ENCODE measurements around the gene LMAN1L.
"Not testable (repeated sequence)": the region's sequence is repeated elsewhere in the genome, so short reads cannot be mapped to it uniquely, and the experiment has no call there.

The LMAN1L gene

DNA sequence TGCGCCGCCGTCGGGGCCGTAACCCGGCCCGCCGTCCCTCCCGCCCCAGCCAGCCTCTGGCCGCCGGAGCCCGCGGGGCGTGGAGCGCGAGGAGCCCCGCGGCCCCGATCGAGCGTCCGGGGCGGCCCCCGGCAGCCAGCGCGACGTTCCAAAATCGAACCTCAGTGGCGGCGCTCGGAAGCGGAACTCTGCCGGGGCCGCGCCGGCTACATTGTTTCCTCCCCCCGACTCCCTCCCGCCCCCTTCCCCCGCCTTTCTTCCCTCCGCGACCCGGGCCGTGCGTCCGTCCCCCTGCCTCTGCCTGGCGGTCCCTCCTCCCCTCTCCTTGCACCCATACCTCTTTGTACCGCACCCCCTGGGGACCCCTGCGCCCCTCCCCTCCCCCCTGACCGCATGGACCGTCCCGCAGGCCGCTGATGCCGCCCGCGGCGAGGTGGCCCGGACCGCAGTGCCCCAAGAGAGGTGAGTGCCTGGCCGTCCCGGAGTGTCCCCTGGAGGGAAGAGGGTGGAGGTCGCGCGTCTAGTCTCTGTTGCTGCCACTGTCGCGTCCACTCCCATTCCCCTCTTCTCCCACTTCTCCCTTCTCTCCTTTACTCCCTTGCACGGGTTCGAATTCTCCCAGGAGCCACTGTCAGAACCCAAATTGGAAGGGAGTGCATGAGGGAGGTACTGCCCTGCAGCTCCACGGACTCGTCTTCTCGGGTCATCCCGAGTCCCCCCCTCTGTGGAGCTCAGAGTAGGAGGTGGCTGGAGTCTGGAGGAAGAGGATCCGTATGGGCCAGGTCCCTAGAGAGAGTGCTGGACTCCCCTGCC, 30.2 kb upstream of the LMAN1L start:
- DNase-seq, result peak; percentile 60

DNA sequence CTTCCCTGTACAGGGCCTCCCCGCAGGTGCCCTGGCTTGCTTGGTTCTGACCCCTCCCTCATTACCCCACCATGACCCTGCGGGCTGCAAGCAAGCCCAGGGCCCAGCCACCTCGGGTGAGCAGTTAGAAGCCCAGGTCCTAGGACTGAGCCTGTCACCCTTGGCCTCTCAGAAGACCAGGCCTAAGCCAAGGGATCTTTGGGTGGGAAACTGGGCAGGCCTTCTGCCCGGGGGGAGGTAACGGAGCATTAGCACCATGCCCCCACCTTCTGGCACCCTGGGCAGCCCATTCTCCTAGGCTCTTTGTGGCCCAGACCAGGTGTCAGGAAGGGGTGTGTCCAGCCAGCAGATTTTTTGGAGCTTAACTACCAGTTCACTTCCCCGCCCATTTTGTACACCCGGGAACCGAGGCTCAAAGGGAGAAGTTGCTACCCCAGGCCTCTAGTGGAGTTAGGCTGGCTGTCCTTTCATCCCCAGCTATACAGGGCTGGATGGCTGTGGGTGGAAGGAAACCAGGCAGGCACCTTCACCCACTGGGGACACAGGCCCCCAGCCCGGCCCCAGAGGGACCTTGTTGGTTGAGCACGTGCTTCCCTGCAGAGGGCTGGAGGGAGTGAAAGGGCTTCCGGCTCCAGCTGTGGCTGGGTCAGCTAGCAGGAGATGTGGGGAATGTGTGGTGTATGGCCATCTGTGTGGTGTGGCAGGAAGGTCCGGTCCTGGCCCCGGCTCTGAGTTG, 29.4 kb upstream of the LMAN1L start:
- DNase-seq, result no peak

DNA sequence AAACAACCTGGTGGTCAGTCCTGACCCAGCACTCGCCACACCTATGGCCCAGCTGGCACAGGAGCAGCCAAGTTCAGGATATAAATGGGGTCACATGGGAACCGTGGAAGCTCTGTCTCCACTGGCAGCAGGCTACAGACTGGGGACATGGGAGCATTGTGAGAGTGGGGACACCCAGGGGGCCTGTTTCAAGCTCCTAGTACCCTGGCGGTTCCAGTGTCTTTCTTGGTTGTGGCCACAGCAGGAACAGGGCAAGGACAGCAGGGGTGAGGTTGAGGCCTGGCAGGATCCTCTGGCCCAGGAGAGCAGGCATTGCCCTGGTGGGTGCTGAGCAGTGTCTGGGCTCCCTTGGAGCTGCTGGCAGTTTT, 28.8 kb upstream of the LMAN1L start:
- no peak for DNase-seq

DNA sequence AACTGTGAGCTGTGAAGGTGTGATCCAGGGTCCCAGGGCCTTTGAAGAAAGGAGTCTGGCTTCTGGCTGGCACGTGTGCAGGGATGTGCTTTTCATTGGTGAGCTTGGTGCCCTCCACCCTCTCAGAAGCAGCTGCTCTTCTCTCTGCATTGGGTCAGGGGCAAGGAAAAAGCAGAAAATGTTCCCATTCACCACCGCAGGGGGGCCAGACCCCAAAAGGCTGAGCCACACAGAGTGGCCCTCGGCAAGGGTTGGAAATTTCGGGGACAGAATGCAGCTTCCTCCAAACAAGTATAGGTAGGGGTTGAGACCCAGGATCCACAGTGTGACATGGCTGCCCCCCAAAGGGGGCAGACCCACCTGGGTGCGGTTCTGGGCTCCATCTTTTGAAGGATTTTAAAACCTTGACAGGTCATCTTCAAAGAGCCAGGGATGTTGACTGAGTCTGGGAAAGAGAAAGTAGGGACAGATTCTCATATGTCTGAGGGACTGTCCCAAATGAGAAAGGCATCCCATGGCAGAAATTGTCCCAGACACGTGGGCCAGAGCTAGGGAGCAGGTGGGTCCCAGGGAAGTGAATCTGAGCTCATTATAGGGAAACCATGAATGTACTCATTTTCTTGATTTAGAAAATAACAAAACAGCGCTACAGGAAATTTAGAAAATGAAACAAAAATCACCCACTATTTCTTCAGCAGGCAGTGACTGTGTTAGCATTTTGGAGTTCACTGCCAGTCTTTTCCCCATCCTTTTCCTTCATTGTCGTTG, 28.0 kb upstream of the LMAN1L start:
- no peak for DNase-seq

DNA sequence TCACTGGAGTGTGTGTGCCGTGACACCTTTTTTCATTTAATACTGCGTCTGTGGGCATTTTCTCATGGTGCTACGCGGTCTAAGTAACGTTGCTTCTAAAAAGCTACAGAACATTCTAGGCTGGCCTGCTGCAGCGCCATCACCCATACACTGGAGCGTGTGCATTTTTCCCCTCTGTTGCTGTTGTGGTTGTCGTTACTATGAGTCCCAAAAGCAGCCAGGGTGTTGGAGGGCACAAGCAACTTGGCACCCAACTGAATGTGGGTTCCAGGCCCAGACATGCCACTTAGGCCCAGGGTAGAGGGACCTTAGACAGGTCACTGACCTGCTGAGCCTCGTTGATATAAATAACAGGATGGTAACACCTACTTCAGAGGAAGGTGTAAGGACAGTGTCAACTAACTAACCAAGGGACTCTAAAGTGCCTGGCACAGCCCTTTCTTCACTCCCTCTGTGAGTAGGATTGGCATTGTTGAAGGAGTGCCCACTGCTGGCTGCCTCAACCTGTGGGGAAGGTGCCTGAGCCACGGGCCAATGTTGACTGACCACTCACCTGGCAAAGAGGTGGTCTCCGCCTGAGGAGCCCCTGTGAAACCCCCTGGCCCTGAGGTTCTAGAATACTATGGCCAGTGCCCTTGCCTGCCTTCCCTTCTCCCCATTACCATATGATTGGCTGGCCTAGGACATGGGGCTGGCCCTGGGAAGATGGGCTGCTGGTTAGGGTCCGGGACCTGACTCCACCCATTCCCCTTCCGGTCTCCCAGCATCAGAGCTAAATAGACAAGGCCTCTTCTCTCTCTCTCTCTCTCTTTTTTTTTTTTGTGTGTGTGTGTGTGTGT, 27.2 kb upstream of the LMAN1L start:
- no peak for DNase-seq

DNA sequence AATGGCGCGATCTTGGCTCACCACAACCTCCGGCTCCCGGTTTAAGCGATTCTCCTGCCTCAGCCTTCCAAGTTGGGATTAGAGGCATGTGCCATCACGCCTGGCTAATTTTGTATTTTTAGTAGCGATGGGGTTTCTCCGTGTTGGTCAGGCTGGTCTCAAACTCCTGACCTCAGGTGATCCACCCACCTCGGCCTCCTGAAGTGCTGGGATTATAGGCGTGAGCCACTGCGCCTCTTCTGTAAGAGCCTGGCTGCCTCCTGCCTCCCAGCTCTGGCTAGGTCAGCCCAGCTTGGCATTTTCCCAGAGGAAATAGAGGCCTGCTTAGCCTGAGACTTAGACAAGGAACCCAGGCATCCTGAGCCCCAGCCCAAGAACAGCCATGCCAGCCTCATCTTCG, 26.6 kb upstream of the LMAN1L start:
- not testable (repeated sequence) for DNase-seq

DNA sequence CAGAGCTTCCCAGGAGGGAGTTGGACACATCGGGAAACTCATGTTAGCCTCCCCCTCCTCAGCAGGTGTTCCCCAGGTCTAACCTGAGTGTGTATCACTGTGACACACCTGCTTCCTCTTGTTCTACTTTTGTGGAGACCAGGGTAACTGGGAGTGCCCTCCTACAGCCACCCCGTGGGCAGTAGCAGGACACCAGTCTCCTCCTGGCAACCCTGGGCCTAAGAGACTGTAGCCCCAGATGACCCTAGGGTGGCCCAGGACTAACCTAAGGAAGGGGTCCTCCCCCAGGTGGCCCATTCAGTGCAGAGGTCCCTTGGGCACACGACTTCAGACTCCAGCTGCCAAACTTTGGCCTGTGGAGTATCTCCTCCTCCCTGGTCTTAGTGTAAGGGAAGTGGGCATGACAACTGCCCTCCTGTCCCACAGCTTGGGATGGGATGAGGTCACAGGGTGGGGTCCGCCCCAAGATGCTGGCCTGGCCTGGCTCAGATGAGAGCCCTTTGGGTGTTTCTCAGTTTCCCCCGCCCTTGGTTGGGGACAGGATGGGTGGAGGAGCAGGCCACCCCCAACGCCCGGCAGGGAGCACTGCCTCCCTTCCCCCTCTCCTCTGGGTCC, 26.0 kb upstream of the LMAN1L start:
- DNase-seq, result no peak

GRCh38 chr15:74787251-74788041, 25.2 kb upstream of the LMAN1L start:
- peak; percentile 86 for DNase-seq

GRCh38 chr15:74788042-74788682, 24.5 kb upstream of the LMAN1L start:
- no peak for DNase-seq

DNA sequence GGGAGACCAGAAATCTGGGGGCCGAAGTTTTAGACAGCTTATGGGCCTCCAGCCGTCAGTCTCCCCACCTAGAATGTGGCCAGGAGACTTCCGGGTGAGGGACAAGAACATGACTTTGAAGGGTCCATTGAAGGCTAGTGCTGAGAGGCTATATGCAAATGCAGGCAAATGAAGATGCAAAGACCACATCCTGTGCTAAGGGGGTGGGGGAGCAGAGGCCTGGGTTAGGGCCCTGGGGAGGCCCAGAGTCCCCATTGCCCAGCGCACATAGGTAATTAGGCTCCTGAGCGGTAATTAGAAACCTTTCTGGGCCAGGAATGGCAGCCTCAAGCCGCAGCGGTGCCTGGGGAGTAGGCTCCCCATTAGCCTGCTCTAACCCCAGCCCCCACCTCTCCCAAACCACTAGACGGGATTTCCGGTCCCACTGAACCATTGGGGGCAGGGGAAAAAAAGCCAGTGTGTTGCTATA, 23.9 kb upstream of the LMAN1L start:
- peak; percentile 56 for DNase-seq

DNA sequence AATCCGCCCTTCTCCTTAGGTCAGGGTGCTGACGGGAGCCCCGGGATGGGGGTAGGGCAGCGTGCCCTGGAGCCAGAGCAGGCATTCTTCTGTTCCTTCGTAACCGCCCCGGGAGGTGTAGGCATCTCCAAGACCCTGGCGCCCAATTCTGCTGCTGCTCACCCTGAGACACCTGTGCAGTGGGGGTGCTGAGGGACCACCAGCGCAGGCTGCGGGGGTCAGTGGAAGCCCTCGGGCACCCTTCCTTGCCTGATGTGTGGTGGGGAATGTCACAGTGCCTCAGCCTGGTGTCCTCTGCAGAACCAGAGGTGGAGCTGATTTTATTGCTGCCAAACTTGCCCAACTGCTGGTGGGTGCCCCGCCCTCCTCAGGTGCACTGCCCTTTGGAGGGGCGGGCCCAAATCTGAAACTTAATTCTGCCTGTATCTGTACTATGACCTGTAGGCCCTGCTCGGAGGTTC, 23.4 kb upstream of the LMAN1L start:
- DNase-seq, result no peak

DNA sequence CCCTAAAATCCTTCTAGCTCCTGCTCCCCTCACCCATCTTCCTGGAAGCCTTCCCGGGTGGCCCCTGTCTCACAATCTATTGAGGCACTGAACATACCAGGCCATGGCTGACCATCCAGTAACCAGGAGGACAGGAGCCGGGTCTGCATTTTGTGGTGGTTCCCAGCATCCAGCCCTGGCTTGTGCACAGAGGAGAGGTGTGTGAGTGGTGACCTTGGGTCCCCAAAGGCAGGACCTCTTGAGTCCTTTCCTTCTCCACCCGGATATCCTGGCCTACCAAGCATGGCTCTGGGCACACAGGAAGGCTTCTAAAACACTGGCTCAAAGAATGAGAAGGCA, 22.9 kb upstream of the LMAN1L start:
- DNase-seq, result no peak

DNA sequence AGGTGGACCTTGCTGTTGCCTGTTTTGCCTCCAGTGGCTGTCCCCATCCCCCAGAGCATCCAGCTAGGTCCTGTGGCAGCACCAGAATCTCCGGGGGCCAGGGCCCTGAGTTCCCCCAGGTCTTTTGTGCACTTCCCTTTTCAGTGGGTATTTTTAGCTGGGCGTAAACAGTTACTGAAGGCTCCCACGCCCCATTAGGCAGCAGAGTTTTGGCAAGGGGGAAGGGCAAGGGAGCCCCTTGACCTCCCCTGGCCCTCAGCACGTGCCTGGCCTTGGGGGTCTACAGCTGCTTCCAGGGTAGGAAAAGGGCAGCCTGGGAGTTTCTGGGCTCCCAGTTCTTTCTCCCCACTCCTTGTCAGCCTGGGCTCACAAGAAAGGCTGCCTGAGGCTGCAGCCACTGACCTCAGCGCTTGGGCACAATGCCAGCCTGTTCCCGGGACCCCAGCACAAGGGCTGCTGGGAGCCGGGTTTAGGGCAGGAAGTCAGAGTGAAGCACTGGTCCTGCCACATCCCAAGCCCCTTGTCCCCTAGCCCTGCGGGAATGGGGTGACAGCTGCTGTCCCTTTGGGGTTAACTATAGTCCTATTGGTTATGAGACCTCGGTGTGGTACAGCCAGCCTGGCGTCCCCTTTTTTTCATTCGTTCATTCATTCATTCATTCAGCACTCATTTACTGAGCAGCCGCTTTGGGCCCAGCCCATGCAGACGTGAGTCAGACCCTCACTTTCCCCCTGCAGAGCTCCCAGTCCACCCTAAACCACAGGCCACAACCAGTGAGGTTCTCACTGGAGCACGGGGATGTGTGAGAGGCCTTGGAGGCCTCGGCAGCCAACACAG, 22.3 kb upstream of the LMAN1L start:
- DNase-seq, result peak; percentile 33

DNA sequence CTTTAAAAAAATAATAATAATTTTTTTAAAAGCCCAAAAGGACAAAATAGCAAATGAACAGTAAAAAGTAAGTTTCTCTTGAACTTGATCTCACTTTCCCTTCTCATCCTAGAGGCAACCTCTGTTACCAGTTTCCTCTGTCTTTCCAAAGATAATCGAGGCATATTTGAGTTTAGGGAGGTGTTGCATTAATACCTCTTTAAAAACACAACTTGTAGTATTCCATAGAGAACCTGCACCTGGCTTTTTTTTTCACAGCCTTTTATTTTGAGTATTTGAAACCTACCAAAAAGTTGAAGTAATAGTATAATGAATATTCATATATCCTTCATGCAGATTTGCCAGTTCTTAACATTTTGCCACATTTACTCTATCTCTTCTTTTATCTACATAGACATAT, 21.6 kb upstream of the LMAN1L start:
- no peak for DNase-seq

DNA sequence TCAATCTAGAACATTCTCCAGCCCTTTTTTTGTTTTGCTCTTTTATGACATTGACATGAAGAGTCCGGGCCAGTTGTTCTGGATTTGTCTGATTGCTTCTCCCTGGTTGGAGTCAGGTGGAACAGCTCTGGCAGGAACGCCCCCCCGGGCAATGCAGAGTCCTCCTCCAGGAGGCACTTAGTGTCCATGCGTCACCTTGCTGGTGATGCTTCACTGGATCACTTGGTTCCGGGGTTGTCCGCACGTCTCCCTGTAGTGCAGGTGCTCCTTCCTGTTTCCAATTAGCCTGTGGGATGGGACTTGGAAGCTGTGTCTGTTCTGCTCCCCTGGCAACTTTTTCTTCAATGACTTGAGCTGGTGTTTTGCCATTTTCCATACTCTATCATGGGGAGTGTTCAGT, 21.0 kb upstream of the LMAN1L start:
- DNase-seq, result no peak

- no peak for DNase-seq
Observed at GRCh38 chr15:74792227-74793016, 20.2 kb upstream of the LMAN1L start.

GRCh38 chr15:74793135-74794028, 19.3 kb upstream of the LMAN1L start:
- DNase-seq, result peak; percentile 77

Data from T-helper 9 cell (primary cell).